ENCODE results near the gene ASCL1. TPM values are rescaled to one million over a fixed set of nuclear protein-coding genes. Genes with fewer than 3 reads are reported as not detected.
A peak's percentile ranks its signal among the peaks of the same experiment; 100 is the strongest.

ASCL1 gene
- total and polyA plus RNA-seq, 2 of the 13 experiments (the other 11 are each of a cell fraction or from before 2014, with no cell fraction given) = not detected

GRCh38 chr12:102950107-102950949, 7.1 kb upstream of the ASCL1 start (continued):
- TF ChIP-seq ZNF264 (CRISPR knock-in tag; IDR thresholded peaks at IDR 0.05) (no peak), ZNF749 (CRISPR knock-in tag; IDR thresholded peaks at IDR 0.05; ENCODE audit: borderline replicate concordance) (no peak), BRCA1 (CRISPR knock-in tag; IDR thresholded peaks at IDR 0.05) (no peak; the same call in 1 of the 2 replicates), HOXA9 (CRISPR knock-in tag; IDR thresholded peaks at IDR 0.05; ENCODE audit: borderline replicate concordance) (peak; percentile 56; the same call in 1 of the 2 replicates), MZF1 (CRISPR knock-in tag; IDR thresholded peaks at IDR 0.05; ENCODE audit: borderline replicate concordance) (no peak), ZNF207 (IDR thresholded peaks at IDR 0.05; ENCODE audit: borderline replicate concordance) (no peak), HMG20B (CRISPR knock-in tag; conservative IDR thresholded peaks at IDR 0.05) (no peak), RFX3 (CRISPR knock-in tag; IDR thresholded peaks at IDR 0.05) (no peak), GMEB1 (CRISPR knock-in tag; IDR thresholded peaks at IDR 0.05; ENCODE audit: borderline replicate concordance) (no peak; the same call in 1 of the 2 replicates), IRX3 (CRISPR knock-in tag; IDR thresholded peaks at IDR 0.05; ENCODE audit: borderline replicate concordance, low read depth) (0 out of 2 replicates have a peak, but pooled peaks have one; percentile 23), ZNF773 (CRISPR knock-in tag; IDR thresholded peaks at IDR 0.05; ENCODE audit: borderline replicate concordance) (no peak), ZNF337 (CRISPR knock-in tag; IDR thresholded peaks at IDR 0.05; ENCODE audit: borderline replicate concordance, low read depth) (no peak), ZNF644 (CRISPR knock-in tag; IDR thresholded peaks at IDR 0.05; ENCODE audit: low read depth) (peak; percentile 61; the same call in 1 of the 2 replicates), REL (CRISPR knock-in tag; conservative IDR thresholded peaks at IDR 0.05) (no peak), ZNF232 (CRISPR knock-in tag; IDR thresholded peaks at IDR 0.05; ENCODE audit: borderline replicate concordance) (no peak), ZFP90 (CRISPR knock-in tag; IDR thresholded peaks at IDR 0.05; ENCODE audit: borderline replicate concordance) (0 out of 2 replicates have a peak, but pooled peaks have one; percentile 34), SNAPC4 (CRISPR knock-in tag; IDR thresholded peaks at IDR 0.05) (no peak), ZNF124 (CRISPR knock-in tag; IDR thresholded peaks at IDR 0.05) (no peak), ZNF331 (CRISPR knock-in tag; IDR thresholded peaks at IDR 0.05) (0 out of 2 replicates have a peak, but pooled peaks have one; percentile 43), SRY (CRISPR knock-in tag; IDR thresholded peaks at IDR 0.05) (no peak), ZNF296 (CRISPR knock-in tag; conservative IDR thresholded peaks at IDR 0.05) (0 out of 2 replicates have a peak, but pooled peaks have one; percentile 62), YY1 (IDR thresholded peaks at IDR 0.05; ENCODE audit: insufficient read depth, insufficient replicate concordance, low read depth, low read length) (peak; percentile 19)

Data from HepG2 (cell line).